H1 (cell line): ENCODE results near the gene TSPAN32. TPM values are rescaled to one million over a fixed set of nuclear protein-coding genes. Genes with fewer than 3 reads are reported as not detected.

ENCODE experiments used
- CTCF ChIA-PET: fragments of 300-600 bp; sonication (Branson Sonifier 250); formaldehyde crosslinking; loops from one replicate; lab custom pipeline; 2021; ENCODE audit not compliant: partially characterized antibody; lab: Charles Lee
- POLR2A ChIA-PET: fragments of 300-600 bp; sonication (Branson Sonifier 250); formaldehyde crosslinking; loops from one replicate; lab custom pipeline; 2021; ENCODE audit warnings: inconsistent platforms; ENCODE audit not compliant: partially characterized antibody; lab: Charles Lee
- DNase-seq, 2 experiments: peaks; one replicate each; pipeline versions ENCODE4 v3.0.0 to v3.0.0-alpha.2; 2010 to 2022; ENCODE audit warnings: low spot score in 2 of 2, low read depth in 1 of 2, mixed read lengths in 1 of 2
- FAIRE-seq: peaks from 2 replicates; lab custom pipeline; 2011; peaks lifted over from hg19 to GRCh38; lab: Jason Lieb, UNC
- H2AFZ ChIP-seq: 2 replicates; pipeline ENCODE4 v1.8.1; 2012; ENCODE audit warnings: low read length, inconsistent platforms
- H2AK5ac ChIP-seq: 2 replicates; pipeline ENCODE4 v1.6.1; 2013; ENCODE audit warnings: low read depth, low read length
- H2BK120ac ChIP-seq: replicated peaks from 2 replicates; pipeline ENCODE3; 2013; ENCODE audit warnings: low read depth, low read length, inconsistent platforms
- H2BK12ac ChIP-seq: 2 replicates; pipeline ENCODE4 v1.6.1; 2013; ENCODE audit warnings: low read depth, low read length
- H2BK15ac ChIP-seq: 2 replicates; pipeline ENCODE4 v1.6.1; 2013; ENCODE audit warnings: low read length
- H2BK20ac ChIP-seq: 2 replicates; pipeline ENCODE4 v1.6.1; 2013; ENCODE audit warnings: low read length
- H2BK5ac ChIP-seq: 2 replicates; pipeline ENCODE4 v1.6.1; 2013; ENCODE audit warnings: low read depth, low read length
- H3K14ac ChIP-seq: 2 replicates; pipeline ENCODE4 v1.6.1; 2013; ENCODE audit warnings: inconsistent platforms; ENCODE audit not compliant: insufficient read length
- H3K18ac ChIP-seq: 2 replicates; pipeline ENCODE4 v1.6.1; 2013; ENCODE audit warnings: low read length; ENCODE audit errors: extremely low read depth
- H3K23ac ChIP-seq: 2 replicates; pipeline ENCODE4 v1.6.1; 2013; ENCODE audit warnings: inconsistent platforms; ENCODE audit not compliant: insufficient read length
- H3K23me2 ChIP-seq: 2 replicates; pipeline ENCODE4 v1.6.1; 2013; ENCODE audit warnings: low read depth, low read length
- H3K27ac ChIP-seq: 2 replicates; pipeline ENCODE4 v1.6.1; 2011; ENCODE audit warnings: low read depth, low read length, inconsistent platforms
- H3K27me3 ChIP-seq, 4 experiments: replicated peaks in 1 of 4; 1 replicate in 1 of 4; 2 replicates in 3 of 4; pipeline versions ENCODE4 v1.6.1 to v1.8.1; 2011 to 2013; ENCODE audit warnings: low read length in 3 of 4, mild to moderate bottlenecking in 3 of 4, inconsistent platforms in 2 of 4, mixed read lengths in 2 of 4, moderate library complexity in 1 of 4; ENCODE audit not compliant: control insufficient read depth in 3 of 4, insufficient read depth in 3 of 4; ENCODE audit errors: extremely low read depth in 1 of 4
- H3K36me3 ChIP-seq, 4 experiments: 2 replicates each; pipeline versions ENCODE4 v1.6.1 to v1.8.1; 2011 to 2013; ENCODE audit warnings: mild to moderate bottlenecking in 4 of 4, low read length in 3 of 4, moderate library complexity in 2 of 4, control low read depth in 1 of 4, inconsistent platforms in 1 of 4; ENCODE audit not compliant: insufficient read depth in 4 of 4, control insufficient read depth in 2 of 4
- H3K4ac ChIP-seq: replicated peaks from 2 replicates; pipeline ENCODE3; 2013; ENCODE audit warnings: low read length, low read depth, mixed read lengths, inconsistent platforms; ENCODE audit not compliant: insufficient read length
- H3K4me1 ChIP-seq, 4 experiments: replicated peaks in 1 of 4; 1 replicate in 1 of 4; 2 replicates in 3 of 4; pipeline versions ENCODE4 v1.6.1 to v1.8.1; 2011 to 2013; ENCODE audit warnings: low read length in 3 of 4, inconsistent platforms in 2 of 4, mixed read lengths in 1 of 4; ENCODE audit not compliant: insufficient read depth in 4 of 4, control insufficient read depth in 3 of 4
- H3K4me2 ChIP-seq, 2 experiments: 2 replicates each; pipeline versions ENCODE4 v1.6.1 to v1.8.1; 2011 to 2013; ENCODE audit warnings: low read depth in 2 of 2, low read length in 2 of 2, control low read depth in 1 of 2, inconsistent platforms in 1 of 2, mild to moderate bottlenecking in 1 of 2; ENCODE audit not compliant: insufficient read depth in 1 of 2
- H3K4me3 ChIP-seq, 4 experiments: fragments of 200-600, 300-600 bp in 1 of 4; sonication (generic), shearing (Covaris generic), sonication (Bioruptor Twin) in 1 of 4; 2 replicates each; pipeline versions ENCODE4 v1.5.1 to v1.8.1; 2011 to 2016; ENCODE audit warnings: low read length in 4 of 4, low read depth in 3 of 4, control low read depth in 2 of 4, inconsistent platforms in 2 of 4, mild to moderate bottlenecking in 2 of 4, mixed read lengths in 1 of 4, moderate library complexity in 1 of 4; ENCODE audit not compliant: insufficient read depth in 2 of 4; ENCODE audit errors: extremely low read depth in 1 of 4
- H3K56ac ChIP-seq: replicated peaks from 2 replicates; pipeline ENCODE3; 2013; ENCODE audit warnings: low read depth, mild to moderate bottlenecking, mixed read lengths, low read length, inconsistent platforms; ENCODE audit not compliant: insufficient read length
- H3K79me1 ChIP-seq: 2 replicates; pipeline ENCODE4 v1.6.1; 2013; ENCODE audit warnings: low read depth, low read length, control low read depth
- H3K79me2 ChIP-seq, 2 experiments: 2 replicates each; pipeline versions ENCODE4 v1.6.1 to v1.8.1; 2012 to 2013; ENCODE audit warnings: low read length in 2 of 2, mild to moderate bottlenecking in 2 of 2, inconsistent platforms in 1 of 2; ENCODE audit not compliant: insufficient read depth in 2 of 2, control insufficient read depth in 1 of 2
- H3K9ac ChIP-seq, 4 experiments: replicated peaks in 1 of 4; 1 replicate in 1 of 4; 2 replicates in 3 of 4; pipeline versions ENCODE4 v1.6.1 to v1.8.1; 2011 to 2013; ENCODE audit warnings: low read depth in 3 of 4, low read length in 3 of 4, control low read depth in 2 of 4, mild to moderate bottlenecking in 2 of 4, moderate library complexity in 2 of 4, inconsistent platforms in 1 of 4; ENCODE audit errors: extremely low read depth in 1 of 4
- H3K9me3 ChIP-seq, 2 experiments: 2 replicates each; pipeline versions ENCODE4 v1.6.1 to v1.8.1; 2012 to 2013; ENCODE audit warnings: mild to moderate bottlenecking in 2 of 2, moderate library complexity in 2 of 2, control low read depth in 1 of 2, inconsistent platforms in 1 of 2, low read depth in 1 of 2, low read length in 1 of 2, mixed read lengths in 1 of 2; ENCODE audit not compliant: insufficient read depth in 2 of 2
- H4K20me1 ChIP-seq, 2 experiments: replicated peaks in 1 of 2; 2 replicates each; pipeline versions ENCODE3 to v1.8.1; 2011 to 2013; ENCODE audit warnings: inconsistent platforms in 2 of 2, low read length in 2 of 2, mild to moderate bottlenecking in 1 of 2; ENCODE audit not compliant: insufficient read depth in 2 of 2, control insufficient read depth in 1 of 2
- H4K5ac ChIP-seq: 2 replicates; pipeline ENCODE4 v1.6.1; 2013; ENCODE audit warnings: low read length, low read depth, mixed read lengths, inconsistent platforms; ENCODE audit not compliant: insufficient read length
- H4K8ac ChIP-seq: 2 replicates; pipeline ENCODE4 v1.8.0; 2013; ENCODE audit warnings: mild to moderate bottlenecking, moderate library complexity, low read length, inconsistent platforms; ENCODE audit not compliant: insufficient read depth; ENCODE audit errors: extremely low read depth
- H4K91ac ChIP-seq: replicated peaks from 2 replicates; pipeline ENCODE3; 2013; ENCODE audit warnings: low read length, mixed read lengths, inconsistent platforms; ENCODE audit not compliant: insufficient read length
- ASH2L ChIP-seq: fragments of 200-600, 300-600 bp; sonication (generic); IDR thresholded peaks from one replicate; pipeline ENCODE4 v1.7.1; 2017; ENCODE audit warnings: low read length
- BCL11A ChIP-seq, 2 experiments: IDR thresholded peaks; one replicate each; pipeline ENCODE4 v1.6.1; 2011; ENCODE audit warnings: low read depth in 2 of 2, low read length in 2 of 2, mild to moderate bottlenecking in 2 of 2
- CREB1 ChIP-seq: IDR thresholded peaks from 2 replicates; pipeline ENCODE4 v1.6.1; 2012; ENCODE audit warnings: inconsistent platforms
- EZH2 ChIP-seq: fragments of 200-600 bp; sonication (generic); IDR thresholded peaks from 2 replicates; pipeline ENCODE4 v1.7.1; 2012; ENCODE audit warnings: low read depth, mild to moderate bottlenecking, moderate library complexity, low read length, inconsistent platforms; ENCODE audit not compliant: severe bottlenecking
- GTF2F1 ChIP-seq: IDR thresholded peaks from 2 replicates; pipeline ENCODE4 v1.6.1; 2012; ENCODE audit warnings: low read depth, low read length, improper control_type of control experiment, borderline replicate concordance
- HDAC6 ChIP-seq: IDR thresholded peaks from one replicate; pipeline ENCODE4 v1.7.1; 2012; ENCODE audit warnings: low read depth, mild to moderate bottlenecking, inconsistent platforms, low read length, moderate library complexity
- JUND ChIP-seq: IDR thresholded peaks from 2 replicates; pipeline ENCODE4 v1.6.1; 2011; ENCODE audit warnings: mild to moderate bottlenecking, improper control_type of control experiment, low read length
- KDM5A ChIP-seq: fragments of 200-600 bp; IDR thresholded peaks from 2 replicates; pipeline ENCODE4 v1.7.1; 2012; ENCODE audit warnings: mild to moderate bottlenecking, low read length, inconsistent platforms, mixed read lengths
- MAFK ChIP-seq: IDR thresholded peaks from 2 replicates; pipeline ENCODE4 v1.6.1; 2012; ENCODE audit warnings: low read depth, mild to moderate bottlenecking, improper control_type of control experiment, low read length
- NANOG ChIP-seq: IDR thresholded peaks from 2 replicates; pipeline ENCODE4 v1.6.1; 2011; ENCODE audit warnings: low read length, low read depth, mild to moderate bottlenecking, inconsistent platforms; ENCODE audit not compliant: insufficient read depth, poor library complexity, severe bottlenecking
- SP1 ChIP-seq: IDR thresholded peaks from 2 replicates; pipeline ENCODE4 v1.6.1; 2011; ENCODE audit warnings: low read depth, low read length
- TBP ChIP-seq: IDR thresholded peaks from 2 replicates; pipeline ENCODE4 v1.6.1; 2011; ENCODE audit warnings: low read depth, low read length, improper control_type of control experiment
- TCF12 ChIP-seq: IDR thresholded peaks from 2 replicates; pipeline ENCODE4 v1.6.1; 2011; ENCODE audit warnings: low read depth, mild to moderate bottlenecking, low read length
- WGBS, 2 experiments: shearing (Covaris generic) in 1 of 2; methylation state at CpG; one replicate each; pipeline versions ENCODE4 v1.1.6 to v1.1.7; 2013 to 2015; ENCODE audit warnings: low lambda C conversion rate in 2 of 2, mixed read lengths in 2 of 2, inconsistent platforms in 1 of 2, low coverage in 1 of 2, missing lambda C conversion rate in 1 of 2; ENCODE audit not compliant: insufficient replicate concordance in 2 of 2, insufficient coverage in 1 of 2, insufficient read length in 1 of 2; ENCODE audit errors: extremely low coverage in 1 of 2, missing lambda C conversion rate in 1 of 2; 5-methylcytosine and 5-hydroxymethylcytosine counted together
- polyA plus RNA-seq, 7 experiments: library from polyadenylated mRNA; depleted of rRNA in 3 of 7; stranded (reverse) in 5 of 7; unstranded in 2 of 7; fragments of >200 nt in 5 of 7; fragments of 200-250 nt in 2 of 7; gene quantifications; 1 replicate in 5 of 7; 2 replicates in 1 of 7; 4 replicates in 1 of 7; pipeline versions ENCODE4 v1.2.1 to v1.2.3, GENCODE V29; 2011 to 2013; ENCODE audit warnings: missing spikeins in 2 of 7, mixed read lengths in 2 of 7
- total RNA-seq: library from RNA; stranded (reverse); fragmentation: NEBNext Ultra II Directional; extraction: Animal tissue kit (Norgen Biotek cat#: 25700); gene quantifications from 2 replicates; pipeline ENCODE4 v1.2.1, GENCODE V29; 2021
- TF ChIP-seq, protein P1 (sequence below): IDR thresholded peaks from 2 replicates; pipeline ENCODE4 v1.6.1; 2011; ENCODE audit warnings: low read depth, mild to moderate bottlenecking, low read length; ENCODE audit not compliant: insufficient read depth

TSPAN32 gene
- total and polyA plus RNA-seq, 2 of the 8 experiments (the other 6 are each of a cell fraction or from before 2014, with no cell fraction given), result not detected

DNA sequence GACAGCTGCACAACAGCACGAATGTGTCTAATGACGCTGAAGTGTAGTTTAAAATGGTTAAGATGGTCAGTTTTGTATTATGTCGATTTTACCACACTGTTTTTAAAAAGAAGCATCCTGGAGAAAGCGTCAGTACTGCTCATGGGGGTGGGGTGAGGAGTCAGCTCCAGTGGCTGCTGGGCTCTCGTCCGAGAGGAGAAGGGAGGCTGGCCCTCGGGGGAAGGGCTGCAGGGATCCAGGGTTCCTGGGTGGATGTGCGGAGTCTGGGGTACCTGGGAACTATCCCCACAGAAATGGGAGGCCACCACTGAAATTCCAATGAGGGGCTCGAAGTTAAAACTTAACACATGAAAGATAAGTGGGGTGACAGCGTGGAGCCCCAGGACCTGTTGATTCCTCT is 12.0 kb upstream of the TSPAN32 start:
- Histone ChIP-seq H2AK5ac (no peak overlapping the region), H3K9me3 (no peaks in the 10 kb centered on the region), H3K27me3 (peaks cover 0 to 10% (median 1%) of the 10 kb centered on the region in 4 experiments; a peak in 4 of 7 replicates), H3K4me1 (peaks cover 0 to 5% (median 3%) of the 10 kb centered on the region in 4 experiments; a peak in 2 of 7 replicates), H2BK20ac (no peak overlapping the region), H4K5ac (no peak overlapping the region), H3K4me2 (no peak overlapping the region), H3K23me2 (no peaks in the 10 kb centered on the region), H2BK15ac (no peak overlapping the region), H3K18ac (no peak overlapping the region), H4K8ac (no peak overlapping the region), H3K23ac (no peak overlapping the region), H3K14ac (no peak overlapping the region), H4K91ac (no peak overlapping the region), H2BK12ac (0 out of 2 replicates have a peak overlapping the region, but pooled peaks have one; percentile 50), H4K20me1 (peaks cover 0 to 2% of the 10 kb centered on the region in 2 experiments), H2AFZ (no peak overlapping the region), H3K79me2 (no peaks in the 10 kb centered on the region), H3K27ac (no peak overlapping the region), H2BK120ac (no peak overlapping the region), H2BK5ac (no peak overlapping the region), H3K4me3 (no peak overlapping the region), H3K36me3 (no peaks in the 10 kb centered on the region), H3K9ac (no peak overlapping the region), H3K4ac (no peak overlapping the region), H3K79me1 (no peaks in the 10 kb centered on the region), H3K56ac (no peak overlapping the region)
- no peak for FAIRE-seq
- ChIA-PET CTCF (interaction anchor here (0.6 to 4.6 kb wide), 9 partner anchors 9 to 361 kb away, joined by 3 to 27 read pairs (median 5); partner anchors contain the start of genes C11orf21 and TSPAN32), POLR2A (no interaction called here)
- no peak for DNase-seq
- WGBS, 2 experiments, result 89% methylated on average over 7 of the region's 10 CpGs; no CpG with 5 or more reads in 1 of the 2 experiments
- TF ChIP-seq ASH2L (no peak), CREB1 (no peak), MAFK (no peak), BCL11A (IDR thresholded peaks at IDR 0.05; ENCODE audit: low read depth in 2 of 2, low read length in 2 of 2) (no peak), GTF2F1 (no peak), TCF12 (no peak), SP1 (no peak), TBP (no peak), NANOG (no peak), KDM5A (no peak), JUND (no peak), EZH2 (no peak), HDAC6 (no peak)
- TF ChIP-seq, protein P1, sequence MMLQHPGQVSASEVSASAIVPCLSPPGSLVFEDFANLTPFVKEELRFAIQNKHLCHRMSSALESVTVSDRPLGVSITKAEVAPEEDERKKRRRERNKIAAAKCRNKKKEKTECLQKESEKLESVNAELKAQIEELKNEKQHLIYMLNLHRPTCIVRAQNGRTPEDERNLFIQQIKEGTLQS, result no peak
